SIG-M5 treated with dmso at 0.1 percent for 504 hours (cell line): ENCODE results near the gene ZFHX3.
A peak's percentile ranks its signal among the peaks of the same experiment; 100 is the strongest.

Source experiments
- DNase-seq: peaks from one replicate; lab custom pipeline; 2025; ENCODE audit not compliant: unreplicated experiment; lab: John Stamatoyannopoulos, UW

Gene ZFHX3

DNA sequence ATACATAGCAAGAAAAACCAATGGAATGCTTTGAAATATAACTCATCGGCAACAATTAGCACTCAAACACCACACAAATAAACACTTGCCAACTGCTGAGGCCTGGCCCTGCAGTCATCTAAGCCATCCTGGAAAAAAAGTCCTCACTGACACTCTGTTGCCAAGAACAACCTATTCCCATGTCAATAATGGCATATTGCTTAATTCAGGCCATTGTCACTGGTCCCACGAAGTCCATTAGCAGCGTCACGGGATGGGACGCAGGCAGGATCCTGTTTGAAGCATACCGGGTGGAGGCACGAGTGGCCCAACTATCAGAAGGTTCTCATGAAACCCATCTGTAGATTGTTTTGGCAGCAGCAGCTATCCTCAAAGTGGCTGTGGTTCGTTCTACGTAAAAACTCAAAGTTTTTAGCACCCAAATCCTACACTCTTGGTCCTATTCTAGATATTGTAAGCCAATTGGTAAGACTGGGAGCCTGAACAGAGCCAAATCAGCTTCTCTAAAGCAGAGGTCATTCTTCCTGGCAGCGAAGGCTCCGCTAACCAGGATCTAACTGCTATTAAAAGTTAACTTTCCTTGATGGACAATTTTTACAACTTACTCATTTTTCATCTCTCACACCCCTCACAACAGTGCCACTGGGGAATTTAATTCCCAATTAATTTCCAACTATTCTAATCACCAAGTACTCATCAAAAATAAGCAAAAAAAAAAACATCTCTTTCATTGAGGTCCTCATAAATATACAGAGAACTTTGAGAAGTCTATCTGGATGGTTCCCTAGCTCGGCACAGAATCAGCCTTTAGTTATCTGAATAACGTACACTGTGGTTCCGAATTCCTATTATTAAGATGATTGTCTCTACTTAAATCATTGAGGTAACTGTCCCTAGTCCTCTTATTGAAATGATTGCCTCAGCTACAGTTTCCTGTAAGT, 91.5 kb downstream of the ZFHX3 start:
- no peak for DNase-seq

DNA sequence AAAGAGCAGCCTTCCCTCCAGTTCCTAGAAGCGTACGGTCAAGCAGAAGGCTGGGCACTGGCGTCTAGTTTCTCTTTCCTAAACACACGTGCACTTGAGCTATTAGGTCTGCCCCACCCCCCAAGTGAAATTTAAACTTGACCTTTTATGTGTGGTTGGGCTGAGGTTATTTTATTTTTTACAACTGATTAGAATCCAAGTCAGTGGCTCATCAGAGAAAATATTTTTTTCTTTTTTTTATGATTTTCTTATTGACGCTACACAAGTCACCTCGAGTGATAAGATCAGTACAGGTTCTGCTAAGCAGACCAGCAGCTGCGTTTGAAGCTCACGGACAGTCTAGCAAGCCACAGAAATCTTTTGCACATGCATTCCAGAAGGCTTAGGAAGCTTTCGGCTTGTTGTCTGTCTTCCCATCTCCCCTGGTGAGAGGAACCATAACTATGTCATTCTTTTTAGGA, 95.1 kb downstream of the ZFHX3 start:
- peak; percentile 32 for DNase-seq

DNA sequence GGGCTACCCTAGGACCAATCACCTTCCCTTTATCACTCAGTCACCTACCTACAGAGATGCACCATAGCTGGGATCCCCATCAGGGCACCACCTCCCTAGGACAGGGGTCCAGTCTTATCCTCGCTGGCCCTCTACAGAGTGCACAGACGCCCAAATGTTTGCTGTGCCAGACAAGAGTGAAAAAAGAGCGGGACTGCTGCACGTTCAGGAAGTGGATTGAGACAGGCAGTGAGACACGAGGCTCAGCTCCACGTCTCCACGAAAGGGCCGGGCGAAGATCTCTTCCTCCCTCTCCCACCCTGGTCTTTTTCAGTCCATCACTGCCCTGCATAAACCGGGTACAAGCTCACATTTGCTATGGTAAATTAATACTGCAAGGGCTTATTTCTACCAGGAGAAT, 95.5 kb downstream of the ZFHX3 start:
- no peak for DNase-seq

DNA sequence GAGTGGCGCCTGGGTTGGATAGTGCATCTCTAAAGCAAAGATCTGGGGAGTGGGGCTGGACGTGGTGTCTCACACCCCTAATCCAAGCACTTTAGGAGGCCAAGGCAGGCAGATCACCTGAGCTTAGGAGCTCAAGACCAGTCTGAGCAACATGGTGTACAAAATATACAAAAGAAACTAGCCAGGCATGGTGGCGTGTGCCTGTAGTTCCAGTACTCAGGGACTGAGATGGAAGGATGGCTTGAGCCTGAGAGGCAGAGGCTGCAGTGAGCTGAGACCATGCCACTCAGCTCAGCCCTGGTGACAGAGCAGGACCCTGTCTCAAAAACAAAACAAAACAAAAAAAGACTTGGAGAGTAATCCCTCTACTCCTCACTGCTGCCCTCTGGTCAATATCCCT, 96.0 kb downstream of the ZFHX3 start:
- DNase-seq = no peak

DNA sequence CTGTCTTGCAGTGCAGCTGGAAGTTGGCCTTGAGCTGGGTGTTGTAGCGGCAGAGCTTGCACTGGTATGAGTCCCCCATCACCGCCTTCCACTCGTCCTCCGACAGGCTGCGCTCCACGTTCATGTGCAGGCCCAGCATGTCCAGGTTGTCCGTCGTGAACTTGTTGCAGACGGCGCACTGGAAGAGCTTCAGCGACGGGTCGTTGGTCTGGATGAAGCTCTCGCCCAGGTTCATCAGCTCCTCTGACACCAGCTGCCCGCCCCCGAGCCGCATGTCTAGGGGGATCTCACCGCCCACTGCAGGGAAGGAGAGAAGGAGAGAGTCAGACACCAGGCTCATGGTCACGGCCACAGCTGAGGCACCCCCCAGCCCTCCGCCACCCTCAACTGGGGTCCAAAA, 97.3 kb downstream of the ZFHX3 start:
- DNase-seq = no peak

DNA sequence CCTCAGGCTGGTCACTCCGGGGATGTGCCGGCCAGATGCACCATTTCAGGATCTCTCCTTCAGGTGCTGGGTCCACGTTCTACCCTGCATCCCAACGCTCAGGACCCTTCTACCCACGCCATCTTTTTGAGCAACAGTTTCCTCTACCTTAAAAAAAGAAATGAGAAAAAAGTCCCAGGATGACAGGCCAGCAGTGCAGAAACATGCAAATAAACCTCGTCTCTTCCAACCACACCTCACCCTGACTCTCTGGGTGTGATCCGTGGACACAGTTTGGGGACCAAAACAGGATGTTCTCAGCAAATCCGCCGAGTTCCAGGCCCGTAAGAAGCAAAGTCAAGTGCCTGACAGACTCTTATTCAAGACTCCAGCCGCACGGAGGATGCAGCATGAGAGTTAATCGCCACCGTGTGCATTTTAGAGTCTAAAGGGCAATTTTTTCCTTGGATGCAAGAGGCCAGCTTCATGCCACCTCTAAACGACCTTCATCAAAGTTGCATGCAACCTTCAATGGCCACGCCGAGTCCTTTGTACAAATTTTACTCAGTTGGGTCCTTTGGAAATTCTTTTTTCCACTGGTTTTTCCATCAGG, 99.6 kb downstream of the ZFHX3 start:
- no peak for DNase-seq

DNA sequence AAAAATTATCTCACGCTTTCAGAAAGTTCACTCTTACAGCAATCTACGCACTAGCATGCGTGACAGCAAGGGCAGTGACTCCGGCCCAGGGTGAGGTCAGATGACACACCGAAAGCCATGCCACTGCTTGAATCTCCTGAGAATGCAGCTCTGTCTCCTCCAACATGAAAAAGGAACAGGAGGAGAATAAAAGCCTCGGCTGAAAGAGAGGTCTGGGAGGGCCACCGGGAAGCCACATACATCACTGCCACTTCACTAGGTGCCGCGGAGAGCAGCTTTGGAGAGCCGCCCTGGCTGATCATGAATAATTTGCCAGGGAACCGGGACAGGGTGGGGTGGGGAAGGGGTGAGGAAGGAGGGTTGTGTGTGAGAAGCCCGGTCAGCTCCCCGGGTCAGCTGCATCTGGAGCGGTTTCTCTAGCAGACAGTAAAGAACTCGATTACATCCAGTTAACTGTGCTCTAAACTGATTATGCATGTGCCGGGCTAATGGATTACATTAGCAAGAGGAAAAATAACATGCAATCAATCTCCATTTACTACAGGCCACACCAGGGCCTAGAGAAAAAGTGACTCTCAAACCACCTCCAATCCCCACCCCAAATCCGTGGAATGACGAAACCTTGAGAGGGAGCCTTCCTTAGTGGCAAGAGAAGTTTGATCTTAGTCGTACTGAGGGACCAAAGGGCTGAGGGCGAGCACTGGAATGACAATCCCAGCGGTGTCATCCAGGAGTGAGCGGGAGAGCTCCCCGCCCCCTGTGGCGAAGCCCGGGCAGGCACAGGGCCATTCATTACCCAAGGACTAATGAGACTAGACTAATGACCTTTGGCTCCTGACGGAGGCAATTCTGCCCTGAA, 100.3 kb downstream of the ZFHX3 start:
- DNase-seq = no peak

DNA sequence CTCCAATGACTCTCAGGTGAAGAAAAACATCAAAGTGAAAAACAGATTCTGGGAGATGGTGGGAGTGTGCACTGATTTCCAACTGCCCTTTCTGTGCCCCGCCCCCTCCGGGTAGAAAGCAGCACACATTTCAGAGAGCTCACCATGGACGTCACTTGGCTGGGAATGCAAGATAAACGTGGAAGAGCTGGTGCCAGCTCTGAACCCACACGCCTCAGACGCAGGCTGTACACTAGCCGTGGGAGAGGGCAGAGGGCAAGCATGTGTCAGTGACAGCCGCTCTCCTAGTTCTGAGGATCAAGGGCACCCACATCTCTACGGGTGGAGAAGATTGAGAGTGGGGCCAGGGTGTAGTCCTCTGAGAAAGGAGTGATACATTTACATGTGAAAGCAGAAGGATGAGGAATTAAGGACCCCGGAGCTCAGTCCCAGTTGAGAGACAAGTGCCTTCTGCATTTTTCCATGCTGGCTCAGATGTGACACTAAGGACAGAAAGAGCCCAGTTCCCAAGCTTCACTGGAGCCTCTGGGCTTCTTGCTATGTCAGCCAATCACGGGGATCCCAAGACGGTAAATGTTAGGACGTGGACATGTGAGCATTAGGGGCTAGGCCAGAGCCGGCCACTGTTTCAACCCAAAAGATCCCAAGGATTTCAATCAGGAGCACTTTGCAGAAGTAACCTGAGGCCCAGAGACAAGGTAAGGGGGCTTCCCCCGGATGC, 101.3 kb downstream of the ZFHX3 start:
- DNase-seq = no peak

DNA sequence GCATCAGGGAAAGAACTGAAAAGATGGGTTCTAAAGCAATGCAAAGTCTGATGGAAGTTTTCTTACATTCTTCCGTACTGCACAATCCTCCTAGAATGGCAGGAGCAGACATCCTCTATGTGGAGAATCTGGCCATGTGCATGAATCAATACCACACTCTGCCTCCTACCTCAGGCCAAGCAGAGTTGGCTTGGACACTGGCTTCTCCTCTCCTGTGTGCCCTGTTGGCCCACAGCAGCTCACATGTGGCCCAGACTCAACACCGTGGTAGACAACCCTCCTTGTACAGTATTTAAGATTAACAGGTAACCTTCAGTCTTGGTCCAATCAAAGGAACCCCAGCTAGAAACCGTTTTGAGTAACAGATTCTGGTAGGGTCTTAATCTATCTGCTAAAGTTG, 101.9 kb downstream of the ZFHX3 start:
- no peak for DNase-seq

DNA sequence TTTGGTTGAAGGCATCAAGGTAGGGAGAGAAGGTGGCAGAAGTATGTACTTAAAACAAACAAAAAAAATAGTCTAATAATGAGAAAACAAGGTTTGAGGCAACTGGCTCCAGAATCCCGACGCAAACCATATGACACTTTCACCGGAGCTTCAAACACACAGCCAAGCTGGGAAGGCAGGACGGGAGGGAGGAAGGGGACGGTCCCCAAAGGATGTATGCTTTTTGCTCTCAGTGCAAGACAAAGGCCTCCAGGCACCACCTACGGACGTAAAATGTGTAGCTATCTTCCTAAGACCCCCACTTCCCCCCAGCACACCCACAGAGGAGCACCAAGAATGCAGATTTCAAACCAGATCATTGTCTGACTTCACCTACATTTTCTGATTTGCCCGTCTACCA, 102.3 kb downstream of the ZFHX3 start:
- DNase-seq = no peak

DNA sequence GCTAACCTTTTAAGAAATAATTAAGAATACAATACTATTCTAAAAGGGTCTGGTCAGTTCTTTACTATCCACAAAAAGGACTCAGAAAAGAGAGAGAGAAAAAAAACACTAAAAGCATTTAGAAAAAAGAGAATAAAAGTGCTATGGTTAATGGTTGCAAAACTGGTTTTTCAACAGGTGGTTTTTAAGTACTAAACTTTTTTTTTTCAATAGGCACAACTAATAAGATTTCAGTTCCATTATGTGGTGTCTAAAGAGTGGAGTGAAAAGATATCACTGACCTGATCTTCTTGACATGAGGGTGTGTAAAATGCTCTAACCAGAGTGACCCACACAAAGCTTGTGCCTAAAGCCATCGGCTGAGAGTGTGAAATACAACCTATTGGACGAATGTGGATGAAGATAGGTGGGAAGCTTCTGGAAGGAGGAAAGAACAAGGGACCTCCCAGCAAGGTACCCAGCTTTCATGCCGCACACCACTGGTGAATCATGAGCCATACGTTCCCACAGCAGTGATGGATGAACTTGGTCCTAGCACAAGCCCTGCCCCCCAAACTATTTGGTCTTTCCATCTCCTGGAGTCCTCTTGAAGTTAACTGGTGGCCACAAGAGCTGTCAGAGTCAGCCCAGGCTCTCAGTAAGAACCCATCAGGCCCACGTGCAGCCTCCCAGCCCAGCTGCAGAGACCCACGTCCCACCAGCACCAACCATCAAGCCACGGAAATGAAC, 103.0 kb downstream of the ZFHX3 start:
- DNase-seq = no peak

DNA sequence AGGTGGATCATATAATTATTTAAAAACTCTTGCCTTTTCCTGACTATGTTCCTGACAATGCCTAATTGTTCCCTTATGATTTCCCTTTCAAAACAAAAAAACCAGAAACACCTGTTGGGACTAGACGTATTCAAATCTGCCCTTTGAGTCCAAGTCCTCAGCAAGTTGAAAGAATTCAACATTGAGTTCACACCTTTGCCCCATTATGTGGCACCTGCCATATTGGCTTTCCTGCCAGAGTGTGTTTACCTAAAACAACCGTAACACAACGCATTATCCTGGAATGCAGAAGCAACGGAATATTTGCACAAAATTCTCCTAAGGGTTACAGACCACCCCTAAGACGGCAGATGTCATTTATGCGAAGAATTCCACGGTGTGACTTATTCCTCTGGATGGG, 105.9 kb downstream of the ZFHX3 start:
- no peak for DNase-seq

DNA sequence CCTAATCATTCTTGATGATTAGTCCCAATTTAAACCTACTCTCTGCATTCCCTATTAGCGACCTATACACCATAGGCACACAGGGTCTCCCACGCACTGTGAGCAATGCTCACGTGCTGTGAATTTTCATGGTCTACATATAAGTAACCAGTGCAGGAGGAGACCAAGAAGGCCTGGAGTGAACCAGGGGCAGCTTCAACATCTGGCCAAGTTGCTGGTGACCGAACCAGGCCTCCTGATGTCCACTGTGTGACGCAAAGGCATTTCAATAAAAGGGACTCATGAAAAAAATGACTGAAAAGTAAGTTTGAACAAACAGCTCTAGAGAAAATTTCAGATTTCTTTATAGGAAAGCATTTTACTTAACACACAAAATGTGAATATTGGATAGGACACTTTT, 107.0 kb downstream of the ZFHX3 start:
- no peak for DNase-seq

DNA sequence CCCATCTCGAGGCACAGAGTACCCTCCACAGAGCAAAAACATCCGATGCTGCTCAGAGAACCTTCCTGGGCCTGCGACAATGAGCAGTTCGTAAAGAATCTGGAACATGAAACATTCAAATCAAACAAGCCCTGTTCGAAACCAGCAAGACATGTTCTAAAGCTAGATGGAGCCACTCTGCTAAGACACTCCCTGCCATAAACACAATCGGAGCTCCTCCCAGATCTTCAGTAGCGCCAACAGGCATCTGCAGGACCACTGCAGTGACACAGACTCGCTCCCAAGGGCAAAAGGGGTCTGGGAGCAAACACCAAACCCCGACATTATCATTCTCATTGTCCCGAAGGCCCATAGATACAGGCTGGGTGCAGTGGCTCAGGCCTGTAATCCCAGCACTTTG, 108.7 kb downstream of the ZFHX3 start:
- DNase-seq = no peak

DNA sequence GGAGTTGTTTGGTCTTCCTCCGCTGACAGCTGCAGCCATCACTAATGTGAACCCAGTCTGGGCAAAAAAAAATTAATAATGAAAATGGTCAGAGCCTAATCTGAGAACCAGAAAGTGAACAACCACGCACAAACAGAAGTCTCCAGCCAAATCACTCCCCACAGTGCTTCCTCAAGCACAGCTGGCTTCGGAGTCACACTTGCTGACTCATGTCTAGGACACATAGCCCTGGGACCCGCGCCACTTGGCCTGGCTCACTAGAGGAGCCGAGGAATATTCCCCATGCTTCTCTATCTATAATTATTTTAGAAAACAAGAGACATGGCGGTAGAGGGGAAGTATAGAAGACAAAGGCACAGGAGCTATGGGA, 109.1 kb downstream of the ZFHX3 start:
- DNase-seq = peak; percentile 11

DNA sequence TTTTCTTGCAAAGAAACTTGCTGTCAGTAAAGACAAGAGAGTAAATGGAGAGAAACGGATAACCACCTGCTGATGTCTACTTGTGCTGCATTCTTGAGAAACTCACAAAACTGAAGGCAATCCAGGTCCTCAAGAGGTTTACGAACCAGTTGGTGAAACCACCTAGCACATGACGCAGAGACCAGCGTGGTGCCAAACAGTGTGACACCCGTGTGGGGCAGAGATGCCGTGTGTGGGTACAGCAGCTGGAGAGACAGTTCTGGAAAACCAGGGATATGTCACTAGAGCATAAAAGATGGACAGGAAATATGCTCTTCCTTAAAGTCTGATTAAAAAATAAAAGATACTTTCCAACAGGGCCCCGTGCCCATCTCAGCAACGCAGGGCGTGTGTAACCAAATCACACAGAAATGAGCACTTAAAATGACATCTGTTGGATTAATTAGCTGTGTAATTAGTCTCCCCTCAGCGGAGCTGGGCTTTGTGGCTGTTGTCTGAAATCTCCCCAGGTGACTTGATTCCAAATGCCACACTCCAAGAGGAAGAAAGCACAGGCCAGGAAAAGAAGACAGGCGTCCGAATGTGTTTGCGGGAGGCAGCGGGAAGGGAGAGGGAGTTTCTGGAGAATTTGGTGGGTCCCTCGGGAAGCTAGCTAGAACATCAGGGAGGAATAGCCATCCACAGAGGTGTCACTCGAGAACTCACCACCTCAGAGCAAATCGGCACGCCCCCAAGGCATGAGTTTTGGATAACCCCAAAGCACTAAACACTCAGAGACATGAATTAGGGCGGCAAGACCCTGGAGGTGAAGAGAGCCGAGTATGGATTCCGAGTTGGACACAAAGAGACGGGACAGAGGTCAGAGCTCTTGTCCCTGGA, 109.8 kb downstream of the ZFHX3 start:
- DNase-seq = no peak

DNA sequence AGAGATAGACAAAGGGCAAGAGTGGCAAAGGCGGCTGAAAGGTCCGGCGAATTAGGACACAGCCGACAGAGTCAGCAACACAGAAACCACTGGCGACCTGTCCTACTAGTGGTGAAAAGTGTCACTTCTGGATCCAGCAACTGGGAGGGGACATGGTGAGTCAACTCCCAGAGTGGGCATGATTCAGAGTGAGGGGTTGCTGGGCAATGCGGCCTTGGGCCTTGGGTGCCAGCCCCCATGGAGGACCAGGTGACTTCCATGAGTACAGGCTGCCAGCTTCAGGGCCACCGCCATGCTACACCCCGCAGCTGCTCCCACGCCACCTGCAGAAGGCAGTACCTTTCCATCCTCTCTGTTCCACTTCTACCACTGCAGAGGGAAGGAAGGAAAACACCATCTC, 110.6 kb downstream of the ZFHX3 start:
- DNase-seq = no peak

DNA sequence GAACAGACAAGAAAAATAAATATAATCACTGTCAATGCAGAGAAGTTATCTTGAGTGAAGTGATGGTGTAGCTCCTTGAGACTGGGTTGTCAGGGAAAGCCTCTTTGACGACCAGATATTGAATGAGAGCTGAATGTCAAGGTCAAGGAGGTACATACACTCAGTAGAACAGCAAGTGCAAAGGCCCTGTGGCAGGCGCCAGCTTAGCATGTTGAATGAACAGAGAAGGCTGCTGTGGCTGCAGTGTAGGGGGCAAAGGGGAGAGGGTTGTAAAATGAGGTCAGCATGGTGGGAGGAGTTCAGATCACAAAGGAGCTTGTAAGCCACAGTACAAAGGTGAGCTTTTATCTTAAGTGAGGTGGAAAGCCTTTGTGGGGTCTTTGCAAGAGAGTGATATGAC, 111.5 kb downstream of the ZFHX3 start:
- no peak for DNase-seq

DNA sequence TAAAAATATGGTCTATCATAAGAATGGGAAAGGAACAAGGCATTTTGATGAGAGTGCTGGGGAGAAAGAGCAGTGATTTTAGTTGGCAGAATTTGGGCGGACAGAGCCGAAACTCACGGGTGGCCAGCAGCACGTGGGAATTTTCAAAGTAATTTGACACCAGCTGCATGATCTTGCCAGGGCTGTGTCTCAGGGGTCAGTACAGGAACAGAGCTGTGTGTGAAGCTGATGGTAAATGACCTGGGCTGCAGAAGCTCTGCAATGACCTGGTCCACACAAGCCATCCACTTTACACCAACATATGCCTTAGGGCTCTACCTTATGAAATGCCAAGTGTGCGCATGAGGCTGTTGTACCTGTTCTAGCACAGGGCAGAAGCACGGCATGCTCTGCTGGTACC, 112.0 kb downstream of the ZFHX3 start:
- no peak for DNase-seq
